ENCODE results near the gene AK2. TPM values are rescaled to one million over a fixed set of nuclear protein-coding genes. Genes with fewer than 3 reads are reported as not detected.
A peak's percentile ranks its signal among the peaks of the same experiment; 100 is the strongest.

AK2 gene
- polyA plus RNA-seq (2011; rRNA removed) (148 and 164 TPM in 2 replicates), polyA plus RNA-seq (2017; fragmentation: RNase III; extraction: RNeasy Plus Mini Kit Qiagen cat#74134 plus additional on column Dnase treatment) (174 to 179 TPM (median 178 TPM) in 3 replicates), polyA minus RNA-seq (2011; rRNA and poly(A)+ RNA removed) (62.3 and 65.2 TPM in 2 replicates)
- polyA plus RNA-seq (2012; cell fraction: cytosol; rRNA removed) = 139 and 163 TPM in 2 replicates
- 85.9 and 144 TPM in 2 replicates for polyA plus RNA-seq (2012; cell fraction: nucleus; rRNA removed)

GRCh38 chr1:33036526-33037503, at the start of gene AK2:
Gene AK2 (minus strand): TSS chr1:33036883. CDS start chr1:33036828, 55 bp downstream.
- ChIA-PET CTCF (no interaction called here), POLR2A (no interaction called here)

DNA sequence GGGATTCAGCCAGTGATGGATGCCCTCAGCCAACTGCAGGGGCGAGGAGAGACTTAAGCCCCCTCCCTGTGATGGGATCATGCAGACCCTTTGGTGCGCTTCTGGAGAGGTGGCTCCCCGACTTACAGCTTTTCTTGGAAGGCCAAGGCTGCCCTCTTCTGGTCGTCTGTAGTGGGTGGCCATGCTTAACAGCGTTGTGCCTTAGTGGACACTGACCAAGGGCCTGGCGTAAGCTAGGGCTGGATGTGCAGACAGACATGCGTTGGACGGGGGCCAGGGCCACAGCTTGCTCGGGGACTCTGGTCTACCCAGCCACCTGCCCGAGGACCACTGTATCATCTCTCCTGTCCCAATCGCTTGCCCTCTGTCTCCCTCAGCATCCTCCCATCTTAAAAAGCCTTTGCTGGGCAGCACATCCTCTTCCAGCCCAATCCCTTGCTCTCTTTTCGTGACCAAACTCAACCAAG, 49.7 kb upstream of the AK2 start:
- Histone ChIP-seq H3K9me3 (no peaks in the 10 kb centered on the region), H3K27ac (no peak overlapping the region), H3K4me2 (no peak overlapping the region), H3K4me1 (0 out of 3 replicates have a peak, but pooled peaks cover 5% of the 10 kb centered on the region), H3K4me3 (no peak overlapping the region)
- DNase-seq (ENCODE audit: low read depth in 1 of 2, low spot score in 1 of 2) (peak; percentile 33 to 83), FAIRE-seq (no peak), ATAC-seq (peak; percentile 86 to 95)
- WGBS (ENCODE audit: missing lambda C conversion rate) = 18% methylated on average over 11 of the region's 12 CpGs
- ChIA-PET CTCF (interaction anchor here (0.5 to 7.4 kb wide), 46 partner anchors 8 to 643 kb away, joined by 3 to 40 read pairs (median 4); partner anchors contain the start of gene HPCA), POLR2A (interaction anchor here (0.6 kb wide), 2 partner anchors 41 to 375 kb away, joined by 3 to 4 read pairs; no protein-coding TSS in a partner anchor)
- TF ChIP-seq HOXB5 (CRISPR knock-in tag; IDR thresholded peaks at IDR 0.05) (no peak), RCOR1 (IDR thresholded peaks at IDR 0.05; ENCODE audit: low read depth, low read length) (no peak), MAX (IDR thresholded peaks at IDR 0.05) (no peak), MYC (IDR thresholded peaks at IDR 0.05; ENCODE audit: borderline replicate concordance, low read length) (no peak), CHD4 (IDR thresholded peaks at IDR 0.05; ENCODE audit: borderline replicate concordance) (no peak), ESRRA (IDR thresholded peaks at IDR 0.05; ENCODE audit: borderline replicate concordance, low read length) (no peak), RFX5 (IDR thresholded peaks at IDR 0.05) (no peak), CTCF (IDR thresholded peaks at IDR 0.05) (peak; percentile 72), BCL3 (IDR thresholded peaks at IDR 0.05) (no peak), HOXB13 (CRISPR knock-in tag; IDR thresholded peaks at IDR 0.05; ENCODE audit: low read depth) (no peak), RAD21 (conservative IDR thresholded peaks at IDR 0.05 in 1 of 2, IDR thresholded peaks at IDR 0.05 in 1 of 2) (peak; percentile 83 to 86), HEYL (CRISPR knock-in tag; IDR thresholded peaks at IDR 0.05) (no peak), MAFK (IDR thresholded peaks at IDR 0.05; ENCODE audit: partially characterized antibody) (no peak), MAZ (IDR thresholded peaks at IDR 0.05; ENCODE audit: borderline replicate concordance, low read depth, low read length) (no peak), KDM1A (IDR thresholded peaks at IDR 0.05; ENCODE audit: low read depth) (no peak), NR3C1 (IDR thresholded peaks at IDR 0.05) (no peak)
- TF ChIP-seq, protein P1, sequence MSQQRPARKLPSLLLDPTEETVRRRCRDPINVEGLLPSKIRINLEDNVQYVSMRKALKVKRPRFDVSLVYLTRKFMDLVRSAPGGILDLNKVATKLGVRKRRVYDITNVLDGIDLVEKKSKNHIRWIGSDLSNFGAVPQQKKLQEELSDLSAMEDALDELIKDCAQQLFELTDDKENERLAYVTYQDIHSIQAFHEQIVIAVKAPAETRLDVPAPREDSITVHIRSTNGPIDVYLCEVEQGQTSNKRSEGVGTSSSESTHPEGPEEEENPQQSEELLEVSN (IDR thresholded peaks at IDR 0.05; ENCODE audit: borderline replicate concordance, low read depth) = no peak

More at GRCh38 chr1:33036526-33037503, at the start of gene AK2:
- peak within 1 kb of the TSS; percentile 84 to 90 for H3K27ac ChIP-seq
- FAIRE-seq (no peak), ATAC-seq (peak; percentile 100), DNase-seq (ENCODE audit: low read depth in 1 of 2, low spot score in 1 of 2) (peak; percentile 98)
- no peaks in the 10 kb centered on the region for H3K9me3 ChIP-seq
- WGBS (ENCODE audit: missing lambda C conversion rate) = 8% methylated on average over 42 of the region's 59 CpGs
- TF ChIP-seq, protein P1 (IDR thresholded peaks at IDR 0.05; ENCODE audit: borderline replicate concordance, low read depth) = peak; percentile 100
- TF ChIP-seq HOXB5 (CRISPR knock-in tag; IDR thresholded peaks at IDR 0.05) (no peak), POLR2A (IDR thresholded peaks at IDR 0.05; ENCODE audit: low read length) (peak; percentile 61), FOSB (CRISPR knock-in tag; IDR thresholded peaks at IDR 0.05) (no peak), CEBPB (IDR thresholded peaks at IDR 0.05) (no peak), PBX3 (IDR thresholded peaks at IDR 0.05) (peak; percentile 100), HDAC2 (IDR thresholded peaks at IDR 0.05) (no peak), JUN (IDR thresholded peaks at IDR 0.05) (peak in 1 of 2 experiments; percentile 45; a peak in 1 of 5 replicates), PHF8 (IDR thresholded peaks at IDR 0.05; ENCODE audit: borderline replicate concordance, low read depth) (peak; percentile 56; the same call in 1 of the 2 replicates), MAX (IDR thresholded peaks at IDR 0.05) (peak; percentile 99), CHD2 (IDR thresholded peaks at IDR 0.05; ENCODE audit: low read length, partially characterized antibody) (no peak), EHMT2 (IDR thresholded peaks at IDR 0.05; ENCODE audit: low read depth) (no peak), TP53 (CRISPR knock-in tag; IDR thresholded peaks at IDR 0.05) (no peak), HES2 (IDR thresholded peaks at IDR 0.05) (no peak), RARB (CRISPR knock-in tag; IDR thresholded peaks at IDR 0.05) (no peak), CHD4 (IDR thresholded peaks at IDR 0.05; ENCODE audit: borderline replicate concordance) (no peak)
- H3K4me1 ChIP-seq = peaks cover 18% of the 10 kb centered on the region
- H3K4me3 ChIP-seq = peak within 1 kb of the TSS; percentile 72
- H3K4me2 ChIP-seq = peak within 1 kb of the TSS; percentile 97

Measured in A549 (cell line).